ENCODE results near the gene RPL10A.

RPL10A gene

GRCh38 chr6:35483490-35483889 lies 15.3 kb downstream of the RPL10A start:
- no peak overlapping the region for H3K4me3 ChIP-seq (ENCODE audit: low read length)
- TF ChIP-seq, protein P1, sequence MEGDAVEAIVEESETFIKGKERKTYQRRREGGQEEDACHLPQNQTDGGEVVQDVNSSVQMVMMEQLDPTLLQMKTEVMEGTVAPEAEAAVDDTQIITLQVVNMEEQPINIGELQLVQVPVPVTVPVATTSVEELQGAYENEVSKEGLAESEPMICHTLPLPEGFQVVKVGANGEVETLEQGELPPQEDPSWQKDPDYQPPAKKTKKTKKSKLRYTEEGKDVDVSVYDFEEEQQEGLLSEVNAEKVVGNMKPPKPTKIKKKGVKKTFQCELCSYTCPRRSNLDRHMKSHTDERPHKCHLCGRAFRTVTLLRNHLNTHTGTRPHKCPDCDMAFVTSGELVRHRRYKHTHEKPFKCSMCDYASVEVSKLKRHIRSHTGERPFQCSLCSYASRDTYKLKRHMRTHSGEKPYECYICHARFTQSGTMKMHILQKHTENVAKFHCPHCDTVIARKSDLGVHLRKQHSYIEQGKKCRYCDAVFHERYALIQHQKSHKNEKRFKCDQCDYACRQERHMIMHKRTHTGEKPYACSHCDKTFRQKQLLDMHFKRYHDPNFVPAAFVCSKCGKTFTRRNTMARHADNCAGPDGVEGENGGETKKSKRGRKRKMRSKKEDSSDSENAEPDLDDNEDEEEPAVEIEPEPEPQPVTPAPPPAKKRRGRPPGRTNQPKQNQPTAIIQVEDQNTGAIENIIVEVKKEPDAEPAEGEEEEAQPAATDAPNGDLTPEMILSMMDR (conservative IDR thresholded peaks at IDR 0.05; ENCODE audit: low read depth, low read length), result no peak
- DNase-seq (ENCODE audit: low read depth), result no peak

GRCh38 chr6:35483893-35484645 lies 15.9 kb downstream of the RPL10A start:
- H3K4me3 ChIP-seq (ENCODE audit: low read length), result no peak overlapping the region
- TF ChIP-seq, protein P1 (conservative IDR thresholded peaks at IDR 0.05; ENCODE audit: low read depth, low read length), result no peak
- no peak for DNase-seq (ENCODE audit: low read depth)

- DNase-seq (ENCODE audit: low read depth), result no peak
- H3K4me3 ChIP-seq (ENCODE audit: low read length), result no peak overlapping the region
- TF ChIP-seq, protein P1 (conservative IDR thresholded peaks at IDR 0.05; ENCODE audit: low read depth, low read length), result no peak
These were observed 16.8 kb downstream of the RPL10A start for GRCh38 chr6:35484921-35485392.

DNA sequence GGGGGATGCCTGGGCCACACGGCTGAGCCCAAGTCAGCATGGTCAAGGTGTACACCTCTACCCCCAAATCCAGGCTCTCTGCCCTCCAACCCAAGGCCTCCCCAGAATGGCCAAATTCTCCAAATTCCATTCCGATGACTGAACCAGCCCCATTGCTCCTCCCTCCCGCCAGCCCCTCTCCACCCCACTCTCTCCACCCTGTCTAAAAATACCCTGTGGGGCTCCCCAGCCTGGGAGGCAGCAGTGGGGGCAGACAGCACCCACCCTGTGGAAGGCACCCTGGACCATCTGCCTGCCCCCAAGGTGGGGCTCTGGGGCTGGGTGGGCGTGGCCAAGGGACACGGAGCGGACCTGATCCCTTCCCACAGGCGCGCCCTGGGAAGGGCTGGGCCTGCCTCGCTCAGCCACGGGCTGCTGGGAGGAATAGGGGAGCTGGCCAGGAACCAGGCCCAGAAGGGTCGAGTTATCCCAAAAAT lies 17.2 kb downstream of the RPL10A start:
- no peak for DNase-seq (ENCODE audit: low read depth)
- no peak overlapping the region for H3K4me3 ChIP-seq (ENCODE audit: low read length)
- TF ChIP-seq, protein P1 (conservative IDR thresholded peaks at IDR 0.05; ENCODE audit: low read depth, low read length), result no peak

DNA sequence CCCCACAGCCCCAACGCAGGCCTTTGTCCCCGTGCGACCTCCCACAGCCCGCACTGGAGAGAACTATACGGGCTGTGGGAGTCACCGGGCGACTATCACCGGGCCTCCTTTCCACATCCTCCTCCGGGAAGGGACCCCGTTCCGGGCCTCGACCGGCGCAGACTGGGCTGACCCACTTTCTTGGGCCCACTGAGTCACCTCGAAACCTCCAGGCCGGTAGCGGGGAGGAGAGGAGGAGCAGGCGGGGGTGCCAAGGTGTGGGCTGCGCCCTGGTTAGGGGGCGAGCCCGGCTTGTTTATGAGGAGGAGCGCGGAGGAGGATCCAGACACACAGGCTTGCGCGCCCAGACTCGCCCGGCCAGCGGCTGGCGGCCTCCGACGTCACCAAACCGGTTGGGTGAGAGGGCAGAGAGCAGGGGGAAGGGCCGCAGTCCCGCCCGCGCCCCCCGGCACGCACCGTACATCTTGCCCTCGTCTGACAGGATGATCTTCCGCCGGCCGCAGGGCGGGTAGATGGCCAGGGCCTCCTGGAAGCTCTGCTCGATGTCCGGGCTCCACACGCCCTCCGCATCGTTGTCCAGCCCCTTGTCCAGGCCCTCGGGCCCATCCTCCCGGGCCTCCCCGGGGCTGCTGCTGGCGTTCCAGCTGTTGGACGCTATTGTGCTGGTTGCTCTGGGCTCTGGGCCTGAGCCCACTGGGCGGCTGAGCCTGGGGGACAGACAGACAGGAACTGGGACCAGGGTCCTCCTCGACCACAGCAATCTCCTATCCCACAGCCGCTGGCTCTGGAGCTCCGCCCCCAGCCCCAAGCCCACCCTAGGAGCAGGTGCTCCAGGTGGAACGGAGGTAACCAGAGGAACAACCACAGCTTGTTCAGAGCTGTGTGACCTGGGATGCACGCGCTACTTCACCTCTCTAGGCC lies 18.1 kb downstream of the RPL10A start:
- TF ChIP-seq, protein P1 (conservative IDR thresholded peaks at IDR 0.05; ENCODE audit: low read depth, low read length), result no peak
- no peak for DNase-seq (ENCODE audit: low read depth)
- H3K4me3 ChIP-seq (ENCODE audit: low read length), result no peak overlapping the region

DNA sequence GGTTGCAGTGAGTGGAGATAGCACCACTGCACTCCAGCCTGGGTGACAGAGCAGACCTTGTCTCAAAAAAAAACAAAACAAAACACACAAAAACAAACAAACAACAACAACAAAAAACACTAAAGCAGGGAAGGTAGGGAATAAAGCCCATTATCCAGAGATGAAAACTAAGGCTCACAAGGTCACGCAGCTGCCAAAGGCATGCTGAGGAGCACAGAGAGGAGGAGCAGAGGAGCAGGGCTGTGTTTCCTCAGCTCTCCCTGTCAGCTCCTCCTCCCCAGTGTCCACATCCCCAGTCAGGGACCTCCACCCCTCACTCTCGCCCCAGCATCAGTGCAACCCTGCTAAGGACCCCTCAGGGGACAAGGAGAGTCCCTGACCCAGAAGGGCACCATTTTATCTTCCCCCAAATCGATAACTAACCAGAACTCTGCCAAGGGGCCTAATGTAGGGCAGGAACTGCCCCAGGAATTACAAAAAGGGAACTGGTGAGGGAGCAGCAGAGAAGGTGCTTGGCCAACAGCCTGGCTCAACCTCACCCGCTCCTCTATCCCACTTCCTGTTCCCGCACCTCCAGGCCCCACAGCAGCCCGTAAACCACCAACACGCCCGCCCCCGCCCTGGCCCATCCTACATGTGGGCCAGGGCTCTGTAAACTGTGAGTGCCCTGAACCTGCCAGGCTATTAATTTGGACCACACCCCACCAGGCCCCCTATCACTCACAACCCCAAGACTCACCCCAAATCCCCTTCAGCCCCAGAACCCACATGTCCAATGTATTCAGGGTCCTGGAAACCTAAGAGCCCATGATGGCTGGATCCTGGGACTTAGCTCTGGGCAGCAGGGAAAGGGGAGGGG lies 19.7 kb downstream of the RPL10A start:
- no peak for DNase-seq (ENCODE audit: low read depth)
- TF ChIP-seq, protein P1 (conservative IDR thresholded peaks at IDR 0.05; ENCODE audit: low read depth, low read length), result no peak
- no peak overlapping the region for H3K4me3 ChIP-seq (ENCODE audit: low read length)

All from retinal pigment epithelial cell (primary cell).